ENCODE results near the gene LTC4S.

The LTC4S gene

GRCh38 chr5:179816401-179816795 lies 22.6 kb downstream of the LTC4S start:
- Mint-ChIP-seq H3K4me3 (peak overlapping the region; percentile 47), H3K9me3 (no peaks in the 10 kb centered on the region), H3K27ac (peak overlapping the region; percentile 97), H3K27me3 (peaks cover 17% of the 10 kb centered on the region), H3K36me3 (ENCODE audit: low read depth) (peaks cover 45% of the 10 kb centered on the region), H3K4me1 (ENCODE audit: low read depth) (peaks cover 48% of the 10 kb centered on the region)
- intact Hi-C loops (cut with micrococcal nuclease) = no loop called here

GRCh38 chr5:179816796-179817469 lies 23.1 kb downstream of the LTC4S start:
- peak overlapping the region; percentile 97 for H3K27ac Mint-ChIP-seq
- H3K4me1 Mint-ChIP-seq (ENCODE audit: low read depth) = peaks cover 46% of the 10 kb centered on the region
- peak overlapping the region; percentile 64 for H3K4me3 Mint-ChIP-seq
- intact Hi-C loops (cut with micrococcal nuclease) = no loop called here
- H3K36me3 Mint-ChIP-seq (ENCODE audit: low read depth) = peaks cover 48% of the 10 kb centered on the region
- H3K9me3 Mint-ChIP-seq = no peaks in the 10 kb centered on the region
- peaks cover 17% of the 10 kb centered on the region for H3K27me3 Mint-ChIP-seq

- H3K27me3 Mint-ChIP-seq = peaks cover 17% of the 10 kb centered on the region
- H3K9me3 Mint-ChIP-seq = no peaks in the 10 kb centered on the region
- H3K27ac Mint-ChIP-seq = peak overlapping the region; percentile 97
- peaks cover 48% of the 10 kb centered on the region for H3K36me3 Mint-ChIP-seq (ENCODE audit: low read depth)
- H3K4me1 Mint-ChIP-seq (ENCODE audit: low read depth) = peaks cover 51% of the 10 kb centered on the region
- H3K4me3 Mint-ChIP-seq = peak overlapping the region; percentile 64
- intact Hi-C loops (cut with micrococcal nuclease) = no loop called here
These were observed 23.7 kb downstream of the LTC4S start for GRCh38 chr5:179817470-179817840.

- Mint-ChIP-seq H3K4me1 (ENCODE audit: low read depth) (peaks cover 57% of the 10 kb centered on the region), H3K27me3 (peaks cover 17% of the 10 kb centered on the region), H3K9me3 (no peaks in the 10 kb centered on the region), H3K36me3 (ENCODE audit: low read depth) (peaks cover 48% of the 10 kb centered on the region), H3K4me3 (peak overlapping the region; percentile 94), H3K27ac (peak overlapping the region; percentile 97)
- intact Hi-C loops (cut with micrococcal nuclease) = no loop called here
These were observed 24.3 kb downstream of the LTC4S start for GRCh38 chr5:179817890-179818745.

GRCh38 chr5:179818746-179819295 lies 25.0 kb downstream of the LTC4S start:
- peaks cover 64% of the 10 kb centered on the region for H3K4me1 Mint-ChIP-seq (ENCODE audit: low read depth)

GRCh38 chr5:179819296-179820126 lies 25.7 kb downstream of the LTC4S start:
- no peaks in the 10 kb centered on the region for H3K9me3 Mint-ChIP-seq
- peaks cover 17% of the 10 kb centered on the region for H3K27me3 Mint-ChIP-seq
- H3K36me3 Mint-ChIP-seq (ENCODE audit: low read depth) = peaks cover 53% of the 10 kb centered on the region
- H3K27ac Mint-ChIP-seq = peak overlapping the region; percentile 97
- peaks cover 71% of the 10 kb centered on the region for H3K4me1 Mint-ChIP-seq (ENCODE audit: low read depth)
- intact Hi-C loops (cut with micrococcal nuclease) = loop anchor here (2.0 kb wide), 1 partner anchor 13 kb away; the partner anchor contains the start of gene MGAT4B
- peak overlapping the region; percentile 94 for H3K4me3 Mint-ChIP-seq

More at GRCh38 chr5:179818746-179819295, 25.0 kb downstream of the LTC4S start:
- peak overlapping the region; percentile 94 for H3K4me3 Mint-ChIP-seq
- peaks cover 17% of the 10 kb centered on the region for H3K27me3 Mint-ChIP-seq
- peak overlapping the region; percentile 97 for H3K27ac Mint-ChIP-seq
- H3K9me3 Mint-ChIP-seq = no peaks in the 10 kb centered on the region
- intact Hi-C loops (cut with micrococcal nuclease) = no loop called here
- peaks cover 50% of the 10 kb centered on the region for H3K36me3 Mint-ChIP-seq (ENCODE audit: low read depth)

- intact Hi-C loops (cut with micrococcal nuclease) = loop anchor here (2.0 kb wide), 1 partner anchor 13 kb away; the partner anchor contains the start of gene MGAT4B
- Mint-ChIP-seq H3K4me3 (peak overlapping the region; percentile 94), H3K9me3 (no peaks in the 10 kb centered on the region), H3K27ac (peak overlapping the region; percentile 97), H3K4me1 (ENCODE audit: low read depth) (peaks cover 77% of the 10 kb centered on the region), H3K27me3 (peaks cover 17% of the 10 kb centered on the region), H3K36me3 (ENCODE audit: low read depth) (peaks cover 54% of the 10 kb centered on the region)
These were observed 26.3 kb downstream of the LTC4S start for GRCh38 chr5:179820127-179820482.

- no peaks in the 10 kb centered on the region for H3K9me3 Mint-ChIP-seq
- H3K27ac Mint-ChIP-seq = peak within 1 kb of the TSS; percentile 97
- intact Hi-C loops (cut with micrococcal nuclease) = loop anchor here (2.0 kb wide), 1 partner anchor 14 kb away; the partner anchor contains the start of gene MGAT4B
- peaks cover 81% of the 10 kb centered on the region for H3K4me1 Mint-ChIP-seq (ENCODE audit: low read depth)
- H3K27me3 Mint-ChIP-seq = peaks cover 15% of the 10 kb centered on the region
- peaks cover 54% of the 10 kb centered on the region for H3K36me3 Mint-ChIP-seq (ENCODE audit: low read depth)
- H3K4me3 Mint-ChIP-seq = peak within 1 kb of the TSS; percentile 94
These were observed 26.9 kb downstream of the LTC4S start, which contains the start of gene SQSTM1 for GRCh38 chr5:179820483-179821297. SQSTM1 (plus strand) TSS chr5:179820905; CDS start chr5:179820937, 32 bp downstream.

GRCh38 chr5:179821298-179822058 lies 27.7 kb downstream of the LTC4S start:
- peak overlapping the region; percentile 97 for H3K27ac Mint-ChIP-seq
- intact Hi-C loops (cut with micrococcal nuclease) = loop anchor here (2.0 kb wide), 1 partner anchor 15 kb away; the partner anchor contains the start of gene MGAT4B
- H3K36me3 Mint-ChIP-seq (ENCODE audit: low read depth) = peaks cover 59% of the 10 kb centered on the region
- H3K4me1 Mint-ChIP-seq (ENCODE audit: low read depth) = peaks cover 84% of the 10 kb centered on the region
- H3K4me3 Mint-ChIP-seq = peak overlapping the region; percentile 94
- no peaks in the 10 kb centered on the region for H3K9me3 Mint-ChIP-seq
- H3K27me3 Mint-ChIP-seq = peaks cover 8% of the 10 kb centered on the region

GRCh38 chr5:179822059-179822432 lies 28.3 kb downstream of the LTC4S start:
- intact Hi-C loops (cut with micrococcal nuclease) = no loop called here
- H3K9me3 Mint-ChIP-seq = no peaks in the 10 kb centered on the region
- peaks cover 5% of the 10 kb centered on the region for H3K27me3 Mint-ChIP-seq
- H3K36me3 Mint-ChIP-seq (ENCODE audit: low read depth) = peaks cover 65% of the 10 kb centered on the region
- H3K27ac Mint-ChIP-seq = peak overlapping the region; percentile 97
- H3K4me1 Mint-ChIP-seq (ENCODE audit: low read depth) = peaks cover 86% of the 10 kb centered on the region
- H3K4me3 Mint-ChIP-seq = peak overlapping the region; percentile 94

- no peaks in the 10 kb centered on the region for H3K9me3 Mint-ChIP-seq
- peak overlapping the region; percentile 94 for H3K4me3 Mint-ChIP-seq
- intact Hi-C loops (cut with micrococcal nuclease) = no loop called here
- H3K27me3 Mint-ChIP-seq = peaks cover under 1% of the 10 kb centered on the region
- peaks cover 70% of the 10 kb centered on the region for H3K36me3 Mint-ChIP-seq (ENCODE audit: low read depth)
- peaks cover 86% of the 10 kb centered on the region for H3K4me1 Mint-ChIP-seq (ENCODE audit: low read depth)
- H3K27ac Mint-ChIP-seq = peak overlapping the region; percentile 97
These were observed 28.7 kb downstream of the LTC4S start for GRCh38 chr5:179822444-179822990.

All from dendritic cell treated with granulocyte-macrophage colony-stimulating factor and Interleukin-4, amounts not matched to agents 40 ng/mL and 50 ng/mL, for 4 days (primary cell).